ENCODE measurements around the gene PDE4C.

PDE4C gene

GRCh38 chr19:18254546-18255503, 28.6 kb upstream of the PDE4C start:
- no peak for DNase-seq (ENCODE audit: low read depth)

- DNase-seq (ENCODE audit: low read depth) = no peak
Measured at GRCh38 chr19:18253716-18254115, 27.5 kb upstream of the PDE4C start.

GRCh38 chr19:18253130-18253529, 26.9 kb upstream of the PDE4C start:
- DNase-seq (ENCODE audit: low read depth) = no peak

- DNase-seq (ENCODE audit: low read depth) = no peak
Measured at GRCh38 chr19:18252370-18252717, 26.1 kb upstream of the PDE4C start.

- DNase-seq (ENCODE audit: low read depth) = peak; percentile 63
Measured at GRCh38 chr19:18251587-18252369, 25.5 kb upstream of the PDE4C start.

- no peak for DNase-seq (ENCODE audit: low read depth)
Measured at GRCh38 chr19:18249834-18250233, 23.6 kb upstream of the PDE4C start.

- no peak for DNase-seq (ENCODE audit: low read depth)
Measured at GRCh38 chr19:18245297-18245696, 19.1 kb upstream of the PDE4C start.

GRCh38 chr19:18239303-18239702, 13.1 kb upstream of the PDE4C start:
- no peak for DNase-seq (ENCODE audit: low read depth)

GRCh38 chr19:18234194-18234593, 8.0 kb upstream of the PDE4C start:
- DNase-seq (ENCODE audit: low read depth) = no peak

- peak; percentile 31 for DNase-seq (ENCODE audit: low read depth)
Measured at GRCh38 chr19:18233224-18233825, 7.1 kb upstream of the PDE4C start.

- DNase-seq (ENCODE audit: low read depth) = no peak
Measured at GRCh38 chr19:18232540-18233223, 6.4 kb upstream of the PDE4C start.

GRCh38 chr19:18231775-18232174, 5.5 kb upstream of the PDE4C start:
- no peak for DNase-seq (ENCODE audit: low read depth)

GRCh38 chr19:18230941-18231734, 4.9 kb upstream of the PDE4C start:
- DNase-seq (ENCODE audit: low read depth) = no peak

GRCh38 chr19:18229915-18230314, 3.7 kb upstream of the PDE4C start:
- no peak for DNase-seq (ENCODE audit: low read depth)

- DNase-seq (ENCODE audit: low read depth) = no peak
Measured at GRCh38 chr19:18229474-18229873, 3.2 kb upstream of the PDE4C start.

- DNase-seq (ENCODE audit: low read depth) = no peak
Measured at GRCh38 chr19:18227781-18228271, 1.6 kb upstream of the PDE4C start.

- no peak for DNase-seq (ENCODE audit: low read depth)
Measured at GRCh38 chr19:18226956-18227780, 930 bp upstream of the PDE4C start.

- no peak for DNase-seq (ENCODE audit: low read depth)
Measured at GRCh38 chr19:18225355-18225701, 910 bp downstream of the PDE4C start.

GRCh38 chr19:18224525-18225354, 1.5 kb downstream of the PDE4C start:
- peak; percentile 87 for DNase-seq (ENCODE audit: low read depth)

Data from stimulated activated CD8-positive, alpha-beta memory T cell treated with anti-CD3 and anti-CD28 coated beads, Interleukin-4, amount 100 ng/mL, for 24 hours (primary cell).